H1 (cell line): ENCODE results near the gene SGSH. TPM values are rescaled to one million over a fixed set of nuclear protein-coding genes. Genes with fewer than 3 reads are reported as not detected.

Experiments used
- CTCF ChIA-PET: fragments of 300-600 bp; sonication (Branson Sonifier 250); formaldehyde crosslinking; loops from one replicate; lab custom pipeline; 2021; ENCODE audit not compliant: partially characterized antibody; lab: Charles Lee
- POLR2A ChIA-PET: fragments of 300-600 bp; sonication (Branson Sonifier 250); formaldehyde crosslinking; loops from one replicate; lab custom pipeline; 2021; ENCODE audit warnings: inconsistent platforms; ENCODE audit not compliant: partially characterized antibody; lab: Charles Lee
- DNase-seq, 2 experiments: peaks; one replicate each; pipeline versions ENCODE4 v3.0.0 to v3.0.0-alpha.2; 2010 to 2022; ENCODE audit warnings: low spot score in 2 of 2, low read depth in 1 of 2, mixed read lengths in 1 of 2
- FAIRE-seq: peaks from 2 replicates; lab custom pipeline; 2011; peaks lifted over from hg19 to GRCh38; lab: Jason Lieb, UNC
- H2AFZ ChIP-seq: 2 replicates; pipeline ENCODE4 v1.8.1; 2012; ENCODE audit warnings: low read length, inconsistent platforms
- H2AK5ac ChIP-seq: 2 replicates; pipeline ENCODE4 v1.6.1; 2013; ENCODE audit warnings: low read depth, low read length
- H2BK120ac ChIP-seq: replicated peaks from 2 replicates; pipeline ENCODE3; 2013; ENCODE audit warnings: low read depth, low read length, inconsistent platforms
- H2BK12ac ChIP-seq: 2 replicates; pipeline ENCODE4 v1.6.1; 2013; ENCODE audit warnings: low read depth, low read length
- H2BK15ac ChIP-seq: 2 replicates; pipeline ENCODE4 v1.6.1; 2013; ENCODE audit warnings: low read length
- H2BK20ac ChIP-seq: 2 replicates; pipeline ENCODE4 v1.6.1; 2013; ENCODE audit warnings: low read length
- H2BK5ac ChIP-seq: 2 replicates; pipeline ENCODE4 v1.6.1; 2013; ENCODE audit warnings: low read depth, low read length
- H3K14ac ChIP-seq: 2 replicates; pipeline ENCODE4 v1.6.1; 2013; ENCODE audit warnings: inconsistent platforms; ENCODE audit not compliant: insufficient read length
- H3K18ac ChIP-seq: 2 replicates; pipeline ENCODE4 v1.6.1; 2013; ENCODE audit warnings: low read length; ENCODE audit errors: extremely low read depth
- H3K23ac ChIP-seq: 2 replicates; pipeline ENCODE4 v1.6.1; 2013; ENCODE audit warnings: inconsistent platforms; ENCODE audit not compliant: insufficient read length
- H3K23me2 ChIP-seq: 2 replicates; pipeline ENCODE4 v1.6.1; 2013; ENCODE audit warnings: low read depth, low read length
- H3K27ac ChIP-seq: 2 replicates; pipeline ENCODE4 v1.6.1; 2011; ENCODE audit warnings: low read depth, low read length, inconsistent platforms
- H3K27me3 ChIP-seq, 4 experiments: replicated peaks in 1 of 4; 1 replicate in 1 of 4; 2 replicates in 3 of 4; pipeline versions ENCODE4 v1.6.1 to v1.8.1; 2011 to 2013; ENCODE audit warnings: low read length in 3 of 4, mild to moderate bottlenecking in 3 of 4, inconsistent platforms in 2 of 4, mixed read lengths in 2 of 4, moderate library complexity in 1 of 4; ENCODE audit not compliant: control insufficient read depth in 3 of 4, insufficient read depth in 3 of 4; ENCODE audit errors: extremely low read depth in 1 of 4
- H3K36me3 ChIP-seq, 4 experiments: 2 replicates each; pipeline versions ENCODE4 v1.6.1 to v1.8.1; 2011 to 2013; ENCODE audit warnings: mild to moderate bottlenecking in 4 of 4, low read length in 3 of 4, moderate library complexity in 2 of 4, control low read depth in 1 of 4, inconsistent platforms in 1 of 4; ENCODE audit not compliant: insufficient read depth in 4 of 4, control insufficient read depth in 2 of 4
- H3K4ac ChIP-seq: replicated peaks from 2 replicates; pipeline ENCODE3; 2013; ENCODE audit warnings: low read length, low read depth, mixed read lengths, inconsistent platforms; ENCODE audit not compliant: insufficient read length
- H3K4me1 ChIP-seq, 4 experiments: replicated peaks in 1 of 4; 1 replicate in 1 of 4; 2 replicates in 3 of 4; pipeline versions ENCODE4 v1.6.1 to v1.8.1; 2011 to 2013; ENCODE audit warnings: low read length in 3 of 4, inconsistent platforms in 2 of 4, mixed read lengths in 1 of 4; ENCODE audit not compliant: insufficient read depth in 4 of 4, control insufficient read depth in 3 of 4
- H3K4me2 ChIP-seq, 2 experiments: 2 replicates each; pipeline versions ENCODE4 v1.6.1 to v1.8.1; 2011 to 2013; ENCODE audit warnings: low read depth in 2 of 2, low read length in 2 of 2, control low read depth in 1 of 2, inconsistent platforms in 1 of 2, mild to moderate bottlenecking in 1 of 2; ENCODE audit not compliant: insufficient read depth in 1 of 2
- H3K4me3 ChIP-seq, 4 experiments: fragments of 200-600, 300-600 bp in 1 of 4; sonication (generic), shearing (Covaris generic), sonication (Bioruptor Twin) in 1 of 4; 2 replicates each; pipeline versions ENCODE4 v1.5.1 to v1.8.1; 2011 to 2016; ENCODE audit warnings: low read length in 4 of 4, low read depth in 3 of 4, control low read depth in 2 of 4, inconsistent platforms in 2 of 4, mild to moderate bottlenecking in 2 of 4, mixed read lengths in 1 of 4, moderate library complexity in 1 of 4; ENCODE audit not compliant: insufficient read depth in 2 of 4; ENCODE audit errors: extremely low read depth in 1 of 4
- H3K56ac ChIP-seq: replicated peaks from 2 replicates; pipeline ENCODE3; 2013; ENCODE audit warnings: low read depth, mild to moderate bottlenecking, mixed read lengths, low read length, inconsistent platforms; ENCODE audit not compliant: insufficient read length
- H3K79me1 ChIP-seq: 2 replicates; pipeline ENCODE4 v1.6.1; 2013; ENCODE audit warnings: low read depth, low read length, control low read depth
- H3K79me2 ChIP-seq, 2 experiments: 2 replicates each; pipeline versions ENCODE4 v1.6.1 to v1.8.1; 2012 to 2013; ENCODE audit warnings: low read length in 2 of 2, mild to moderate bottlenecking in 2 of 2, inconsistent platforms in 1 of 2; ENCODE audit not compliant: insufficient read depth in 2 of 2, control insufficient read depth in 1 of 2
- H3K9ac ChIP-seq, 4 experiments: replicated peaks in 1 of 4; 1 replicate in 1 of 4; 2 replicates in 3 of 4; pipeline versions ENCODE4 v1.6.1 to v1.8.1; 2011 to 2013; ENCODE audit warnings: low read depth in 3 of 4, low read length in 3 of 4, control low read depth in 2 of 4, mild to moderate bottlenecking in 2 of 4, moderate library complexity in 2 of 4, inconsistent platforms in 1 of 4; ENCODE audit errors: extremely low read depth in 1 of 4
- H3K9me3 ChIP-seq, 2 experiments: 2 replicates each; pipeline versions ENCODE4 v1.6.1 to v1.8.1; 2012 to 2013; ENCODE audit warnings: mild to moderate bottlenecking in 2 of 2, moderate library complexity in 2 of 2, control low read depth in 1 of 2, inconsistent platforms in 1 of 2, low read depth in 1 of 2, low read length in 1 of 2, mixed read lengths in 1 of 2; ENCODE audit not compliant: insufficient read depth in 2 of 2
- H4K20me1 ChIP-seq, 2 experiments: replicated peaks in 1 of 2; 2 replicates each; pipeline versions ENCODE3 to v1.8.1; 2011 to 2013; ENCODE audit warnings: inconsistent platforms in 2 of 2, low read length in 2 of 2, mild to moderate bottlenecking in 1 of 2; ENCODE audit not compliant: insufficient read depth in 2 of 2, control insufficient read depth in 1 of 2
- H4K5ac ChIP-seq: 2 replicates; pipeline ENCODE4 v1.6.1; 2013; ENCODE audit warnings: low read length, low read depth, mixed read lengths, inconsistent platforms; ENCODE audit not compliant: insufficient read length
- H4K8ac ChIP-seq: 2 replicates; pipeline ENCODE4 v1.8.0; 2013; ENCODE audit warnings: mild to moderate bottlenecking, moderate library complexity, low read length, inconsistent platforms; ENCODE audit not compliant: insufficient read depth; ENCODE audit errors: extremely low read depth
- H4K91ac ChIP-seq: replicated peaks from 2 replicates; pipeline ENCODE3; 2013; ENCODE audit warnings: low read length, mixed read lengths, inconsistent platforms; ENCODE audit not compliant: insufficient read length
- BRCA1 ChIP-seq: IDR thresholded peaks from 2 replicates; pipeline ENCODE4 v1.6.1; 2012; ENCODE audit warnings: low read depth, low read length, improper control_type of control experiment
- FOSL1 ChIP-seq: IDR thresholded peaks from 2 replicates; pipeline ENCODE4 v1.6.1; 2011; ENCODE audit warnings: mild to moderate bottlenecking, low read depth, low read length, moderate library complexity; ENCODE audit not compliant: insufficient read depth
- HDAC6 ChIP-seq: IDR thresholded peaks from one replicate; pipeline ENCODE4 v1.7.1; 2012; ENCODE audit warnings: low read depth, mild to moderate bottlenecking, inconsistent platforms, low read length, moderate library complexity
- MAFK ChIP-seq: IDR thresholded peaks from 2 replicates; pipeline ENCODE4 v1.6.1; 2012; ENCODE audit warnings: low read depth, mild to moderate bottlenecking, improper control_type of control experiment, low read length
- POU5F1 ChIP-seq: IDR thresholded peaks from 2 replicates; pipeline ENCODE4 v1.6.1; 2011; ENCODE audit warnings: low read depth, mild to moderate bottlenecking, low read length, moderate library complexity
- RAD21 ChIP-seq, 2 experiments: IDR thresholded peaks in 1 of 2; conservative IDR thresholded peaks in 1 of 2; 2 replicates each; pipeline ENCODE4 v1.6.1; 2011; ENCODE audit warnings: low read depth in 2 of 2, low read length in 2 of 2, improper control_type of control experiment in 1 of 2, inconsistent platforms in 1 of 2, mild to moderate bottlenecking in 1 of 2, moderate library complexity in 1 of 2
- RBBP5 ChIP-seq: IDR thresholded peaks from 2 replicates; pipeline ENCODE4 v1.7.1; 2012; ENCODE audit warnings: low read depth, mild to moderate bottlenecking, inconsistent platforms, low read length, moderate library complexity, borderline replicate concordance
- RFX5 ChIP-seq: IDR thresholded peaks from 2 replicates; pipeline ENCODE4 v1.6.1; 2011; ENCODE audit warnings: low read depth, low read length, improper control_type of control experiment, borderline replicate concordance
- SIRT6 ChIP-seq: IDR thresholded peaks from one replicate; pipeline ENCODE4 v1.7.1; 2012; ENCODE audit warnings: low read length, inconsistent platforms
- TCF12 ChIP-seq: IDR thresholded peaks from 2 replicates; pipeline ENCODE4 v1.6.1; 2011; ENCODE audit warnings: low read depth, mild to moderate bottlenecking, low read length
- YY1 ChIP-seq: IDR thresholded peaks from 2 replicates; pipeline ENCODE4 v1.6.1; 2011; ENCODE audit warnings: low read depth, mild to moderate bottlenecking, low read length
- WGBS, 2 experiments: shearing (Covaris generic) in 1 of 2; methylation state at CpG; one replicate each; pipeline versions ENCODE4 v1.1.6 to v1.1.7; 2013 to 2015; ENCODE audit warnings: low lambda C conversion rate in 2 of 2, mixed read lengths in 2 of 2, inconsistent platforms in 1 of 2, low coverage in 1 of 2, missing lambda C conversion rate in 1 of 2; ENCODE audit not compliant: insufficient replicate concordance in 2 of 2, insufficient coverage in 1 of 2, insufficient read length in 1 of 2; ENCODE audit errors: extremely low coverage in 1 of 2, missing lambda C conversion rate in 1 of 2; 5-methylcytosine and 5-hydroxymethylcytosine counted together
- polyA plus RNA-seq, 7 experiments: library from polyadenylated mRNA; depleted of rRNA in 3 of 7; stranded (reverse) in 5 of 7; unstranded in 2 of 7; fragments of >200 nt in 5 of 7; fragments of 200-250 nt in 2 of 7; gene quantifications; 1 replicate in 5 of 7; 2 replicates in 1 of 7; 4 replicates in 1 of 7; pipeline versions ENCODE4 v1.2.1 to v1.2.3, GENCODE V29; 2011 to 2013; ENCODE audit warnings: missing spikeins in 2 of 7, mixed read lengths in 2 of 7
- total RNA-seq: library from RNA; stranded (reverse); fragmentation: NEBNext Ultra II Directional; extraction: Animal tissue kit (Norgen Biotek cat#: 25700); gene quantifications from 2 replicates; pipeline ENCODE4 v1.2.1, GENCODE V29; 2021
- TF ChIP-seq, protein P1 (sequence below): IDR thresholded peaks from 2 replicates; pipeline ENCODE4 v1.6.1; 2012; ENCODE audit warnings: inconsistent platforms
- TF ChIP-seq, protein P2 (sequence below): IDR thresholded peaks from 2 replicates; pipeline ENCODE4 v1.6.1; 2012; ENCODE audit warnings: inconsistent platforms

The SGSH gene
- total and polyA plus RNA-seq, 2 of the 8 experiments (the other 6 are each of a cell fraction or from before 2014, with no cell fraction given) = 18.0 to 19.6 TPM

DNA sequence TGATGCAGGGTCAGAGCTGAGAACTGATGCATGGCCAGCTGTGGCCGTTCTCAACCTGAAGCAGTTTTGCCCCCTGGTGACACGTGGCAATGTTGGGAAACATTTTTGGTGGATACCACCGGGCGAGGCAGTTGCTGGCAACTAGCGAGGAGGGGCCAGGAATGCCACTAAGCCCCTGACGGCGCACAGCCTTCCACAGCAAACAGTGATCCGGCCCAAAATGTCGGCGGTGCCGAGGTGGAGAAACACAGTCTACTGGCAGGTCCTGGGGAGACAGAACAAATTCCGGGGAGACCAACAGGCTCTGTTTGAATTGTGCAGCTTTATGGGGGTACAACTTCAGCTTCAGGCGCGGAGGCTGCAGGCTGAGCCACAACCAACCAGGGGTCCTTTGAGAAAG, 8.3 kb upstream of the SGSH start:
- Histone ChIP-seq H3K36me3 (peaks cover 0 to 6% (median 1%) of the 10 kb centered on the region in 4 experiments; a peak in 2 of 8 replicates), H2BK120ac (no peak overlapping the region), H3K4me3 (no peak overlapping the region), H3K27me3 (no peaks in the 10 kb centered on the region), H2BK5ac (no peak overlapping the region), H2AFZ (no peak overlapping the region), H3K23me2 (peaks cover 3% of the 10 kb centered on the region; the same call in 1 of the 2 replicates), H3K27ac (no peak overlapping the region), H3K4me2 (no peak overlapping the region), H2BK15ac (no peak overlapping the region), H3K79me2 (no peaks in the 10 kb centered on the region), H4K91ac (no peak overlapping the region), H3K9me3 (peaks cover 0 to 6% of the 10 kb centered on the region in 2 experiments; a peak in 1 of 4 replicates), H3K14ac (no peak overlapping the region), H3K56ac (no peak overlapping the region), H3K4me1 (peaks cover 0 to 16% (median 6%) of the 10 kb centered on the region in 4 experiments; a peak in 6 of 7 replicates), H3K4ac (no peak overlapping the region), H4K20me1 (peaks cover 2% of the 10 kb centered on the region in 2 experiments), H2BK12ac (no peak overlapping the region), H3K9ac (no peak overlapping the region), H2BK20ac (no peak overlapping the region), H3K18ac (no peak overlapping the region), H3K79me1 (0 out of 2 replicates have a peak, but pooled peaks cover 2% of the 10 kb centered on the region), H3K23ac (no peak overlapping the region), H4K8ac (no peak overlapping the region; the same call in 1 of the 2 replicates), H4K5ac (no peak overlapping the region), H2AK5ac (no peak overlapping the region)
- WGBS, 2 experiments = 88% methylated on average over 14 of the region's 14 CpGs; no CpG with 5 or more reads in 1 of the 2 experiments
- ChIA-PET POLR2A (interaction anchor here (0.6 to 4.6 kb wide), 5 partner anchors 8 to 81 kb away, joined by 3 to 19 read pairs (median 3); partner anchors contain the start of genes RNF213, SGSH and SLC26A11), CTCF (interaction anchor here (0.7 to 1.9 kb wide), 5 partner anchors 10 to 37 kb away, joined by 4 to 5 read pairs (median 4); no protein-coding TSS in a partner anchor)
- FAIRE-seq = no peak
- DNase-seq = no peak
- TF ChIP-seq, protein P1, sequence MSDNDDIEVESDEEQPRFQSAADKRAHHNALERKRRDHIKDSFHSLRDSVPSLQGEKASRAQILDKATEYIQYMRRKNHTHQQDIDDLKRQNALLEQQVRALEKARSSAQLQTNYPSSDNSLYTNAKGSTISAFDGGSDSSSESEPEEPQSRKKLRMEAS = no peak
- no peak for TF ChIP-seq SIRT6
- TF ChIP-seq RAD21 (IDR thresholded peaks at IDR 0.05 in 1 of 2, conservative IDR thresholded peaks at IDR 0.05 in 1 of 2; ENCODE audit: low read depth in 2 of 2, low read length in 2 of 2) = no peak
- no peak for TF ChIP-seq POU5F1
- no peak for TF ChIP-seq TCF12
- no peak for TF ChIP-seq YY1
- TF ChIP-seq HDAC6 = no peak
- TF ChIP-seq RBBP5 = no peak
- no peak for TF ChIP-seq RFX5
- no peak for TF ChIP-seq FOSL1
- TF ChIP-seq, protein P2, sequence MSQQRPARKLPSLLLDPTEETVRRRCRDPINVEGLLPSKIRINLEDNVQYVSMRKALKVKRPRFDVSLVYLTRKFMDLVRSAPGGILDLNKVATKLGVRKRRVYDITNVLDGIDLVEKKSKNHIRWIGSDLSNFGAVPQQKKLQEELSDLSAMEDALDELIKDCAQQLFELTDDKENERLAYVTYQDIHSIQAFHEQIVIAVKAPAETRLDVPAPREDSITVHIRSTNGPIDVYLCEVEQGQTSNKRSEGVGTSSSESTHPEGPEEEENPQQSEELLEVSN = no peak
- no peak for TF ChIP-seq BRCA1
- TF ChIP-seq MAFK = no peak
